HG03066 (cell line): ENCODE measurements around the gene ZNF460.
"Not testable (repeated sequence)": the region's sequence is repeated elsewhere in the genome, so short reads cannot be mapped to it uniquely, and the experiment has no call there.

Source experiments
- ATAC-seq: cut with Tn5 transposase; IDR thresholded peaks from one replicate; pipeline ENCODE4 v1.9.1; 2021; ENCODE audit warnings: low read depth; ENCODE audit not compliant: unreplicated experiment

Gene ZNF460

GRCh38 chr19:57280165-57280961, at the start of gene ZNF460:
TSS of gene ZNF460 (plus strand) at chr19:57280485. CDS start at chr19:57280807, 322 bp downstream.
- ATAC-seq = peak; percentile 77

DNA sequence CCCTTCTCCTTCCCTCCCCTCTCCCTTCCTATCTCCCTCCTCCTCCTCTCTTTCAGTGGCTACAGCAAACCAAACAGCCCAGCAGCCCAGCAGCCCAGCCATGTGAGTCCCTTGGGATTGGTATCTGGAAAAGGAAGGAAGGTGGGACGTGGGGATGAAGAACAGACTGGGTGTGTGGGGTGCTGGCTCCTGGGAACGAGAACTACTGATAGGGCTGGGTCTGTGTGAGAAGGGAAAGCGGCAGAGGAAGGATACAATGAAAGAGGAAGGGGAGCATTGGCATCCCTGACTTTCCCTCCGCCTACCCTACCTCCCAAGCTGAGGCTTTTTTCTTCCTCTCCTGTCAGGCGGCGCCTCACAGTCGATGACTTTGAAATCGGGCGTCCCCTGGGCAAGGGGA, 48.6 kb upstream of the ZNF460 start:
- no peak for ATAC-seq

- ATAC-seq = no peak
Observed at GRCh38 chr19:57233207-57233606, 47.1 kb upstream of the ZNF460 start.

DNA sequence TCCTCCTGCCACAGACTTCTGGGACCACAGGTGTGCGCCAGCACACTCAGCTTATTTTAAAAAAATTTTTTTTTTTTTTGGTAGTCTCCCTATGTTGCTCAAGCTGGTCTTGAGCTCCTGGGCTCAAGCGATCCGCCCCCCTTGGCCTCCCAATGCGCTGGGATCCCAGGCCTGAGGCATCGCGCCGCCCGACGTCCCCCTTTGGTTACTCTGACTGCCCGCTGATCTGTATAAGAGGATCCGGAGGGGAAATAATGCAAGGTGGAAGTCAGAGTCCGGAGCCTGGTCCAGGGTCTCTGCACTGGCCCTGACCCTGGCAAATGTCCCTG, 40.3 kb upstream of the ZNF460 start:
- ATAC-seq = peak; percentile 14

DNA sequence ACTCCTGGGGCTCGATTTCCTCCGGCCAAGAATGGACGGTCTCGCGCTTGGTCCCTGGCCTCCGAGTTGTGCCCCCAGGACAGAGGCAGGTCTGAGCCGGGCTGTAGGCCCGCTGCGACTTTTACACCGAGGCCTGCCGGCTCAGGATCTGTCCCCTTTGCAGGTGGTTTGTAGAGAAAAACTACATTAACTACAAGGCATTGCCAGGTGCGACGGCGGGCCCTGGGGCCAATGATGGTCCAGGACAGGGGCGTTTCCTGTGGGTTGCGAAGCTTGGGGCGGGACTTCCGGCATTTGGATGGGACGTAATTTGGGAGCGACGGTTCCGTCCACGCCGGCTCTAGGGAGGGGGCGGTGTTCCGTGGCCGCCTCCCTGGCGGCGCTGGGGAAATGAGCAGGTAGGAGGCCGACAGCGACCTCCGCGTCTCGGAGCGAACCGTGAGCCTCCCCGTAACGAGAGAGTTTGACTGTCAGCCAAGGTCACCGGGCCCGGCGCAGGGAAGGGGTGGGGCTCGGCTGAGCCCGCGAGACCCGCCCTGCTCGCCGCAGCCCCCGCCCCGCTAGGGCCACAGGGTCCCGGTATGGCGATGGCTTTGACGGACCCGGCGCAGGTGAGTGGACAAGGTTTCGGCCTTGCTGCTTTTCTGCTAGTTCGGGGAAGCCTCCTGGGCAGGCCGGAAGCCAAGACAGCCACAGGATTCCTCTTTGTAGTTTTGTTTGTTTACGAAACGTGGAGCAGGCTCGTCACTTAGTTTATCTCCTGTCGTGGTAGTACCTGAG, 39.8 kb upstream of the ZNF460 start, which contains the start of gene ZNF805:
ZNF805 (plus strand) TSS at position 322 of the 780 bp plus-strand sequence; CDS start at position 582, 260 bp downstream.
- peak; percentile 94 for ATAC-seq

DNA sequence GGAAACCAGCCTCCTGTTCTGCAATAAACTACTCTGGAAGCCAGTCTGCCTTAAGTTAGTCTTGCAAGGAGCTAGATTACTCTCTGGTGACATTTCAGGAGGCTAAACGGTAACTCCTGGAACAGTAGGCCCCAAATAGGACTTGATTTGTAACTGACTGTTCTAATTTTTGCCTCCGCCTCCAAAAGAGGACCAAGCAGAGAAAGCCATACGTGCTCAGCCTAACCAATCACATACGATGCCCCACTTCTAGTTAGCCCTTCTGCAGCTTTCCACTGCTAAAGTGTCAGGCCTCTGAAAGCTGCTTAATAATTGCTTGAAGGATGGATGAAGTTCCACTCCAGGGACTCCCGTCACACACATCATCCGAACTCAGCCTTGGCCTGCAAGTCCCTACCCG, 39.1 kb upstream of the ZNF460 start:
- ATAC-seq = no peak

DNA sequence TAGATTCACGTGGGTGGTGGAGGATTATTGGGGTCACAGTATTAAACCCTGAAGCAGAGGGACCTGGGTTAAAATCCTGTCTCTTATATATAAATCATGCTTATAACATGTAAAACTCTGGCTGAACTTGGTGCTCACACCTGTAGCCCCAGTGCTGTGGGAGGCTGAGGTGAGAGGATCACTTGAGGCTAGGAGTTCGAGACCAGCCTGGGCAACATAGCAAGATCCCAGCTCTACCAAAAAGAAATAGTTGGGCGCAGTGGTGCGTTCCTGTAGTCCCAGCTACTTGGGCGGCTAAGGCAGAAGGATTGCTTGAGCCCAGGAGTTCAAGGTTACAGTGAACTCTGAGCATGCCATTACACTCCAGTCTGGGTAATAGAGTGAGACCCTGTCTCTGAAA, 37.5 kb upstream of the ZNF460 start:
- ATAC-seq = no peak

- ATAC-seq = no peak
Observed at GRCh38 chr19:57244513-57244912, 35.8 kb upstream of the ZNF460 start.

- ATAC-seq = no peak
Observed at GRCh38 chr19:57245066-57245465, 35.2 kb upstream of the ZNF460 start.

DNA sequence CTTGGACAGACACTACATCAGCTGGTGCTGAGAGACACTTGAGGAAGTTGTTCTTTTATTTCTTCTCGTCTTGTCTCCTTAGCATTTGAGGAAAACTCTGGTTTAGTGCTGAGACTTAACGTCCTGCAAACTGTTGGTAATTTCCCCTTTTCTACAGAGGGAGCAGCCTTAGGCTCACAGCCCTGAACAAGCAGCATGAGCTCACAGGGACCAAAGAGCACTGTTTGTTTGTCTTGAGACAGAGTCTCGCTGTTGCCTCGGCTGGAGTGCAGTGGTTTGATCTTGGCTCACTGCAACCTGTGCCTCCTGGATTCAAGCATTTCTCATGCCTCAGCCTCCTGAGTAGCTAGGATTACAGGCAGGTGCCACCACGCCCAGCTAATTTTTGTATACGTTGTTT, 34.3 kb upstream of the ZNF460 start:
- no peak for ATAC-seq

DNA sequence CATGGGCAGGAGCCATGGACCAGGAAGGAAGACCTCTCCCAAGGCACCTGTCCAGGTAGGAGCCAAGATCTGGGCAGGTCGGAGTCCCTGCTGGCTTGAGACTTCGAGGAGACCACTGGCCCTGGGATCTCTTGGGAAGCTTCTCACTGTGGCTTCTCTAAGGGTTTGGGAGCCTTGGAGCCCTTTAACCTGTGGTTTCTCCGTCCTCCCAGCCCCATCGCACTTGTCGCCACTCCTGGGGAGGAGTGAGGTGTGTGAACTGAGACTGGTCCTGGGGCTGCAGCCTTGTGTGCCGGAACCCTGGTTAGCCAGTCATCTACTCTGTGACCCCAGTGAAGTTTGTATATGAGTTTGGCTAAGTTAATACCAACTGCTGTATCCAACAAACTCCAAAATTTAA, 31.6 kb upstream of the ZNF460 start:
- ATAC-seq = no peak

DNA sequence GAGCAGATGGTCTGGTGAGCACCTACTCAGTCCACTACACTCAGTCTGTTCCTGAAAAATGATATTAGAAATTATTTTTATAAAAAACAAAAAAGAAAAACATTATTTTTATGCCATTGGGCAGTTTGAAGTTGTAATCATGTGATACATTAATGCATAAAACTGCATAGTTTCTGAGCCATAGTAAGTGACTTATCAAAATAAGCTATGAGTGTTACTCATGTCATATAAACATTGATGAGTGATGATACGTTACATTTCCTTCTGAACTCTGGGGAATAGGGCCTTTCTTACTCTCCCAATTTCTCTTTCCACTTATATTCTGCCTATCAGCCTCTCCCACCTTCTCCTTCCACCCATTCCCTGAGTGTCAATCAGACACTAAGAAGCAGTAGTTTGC, 31.0 kb upstream of the ZNF460 start:
- no peak for ATAC-seq

GRCh38 chr19:57253767-57254166, 26.5 kb upstream of the ZNF460 start:
- not testable (repeated sequence) for ATAC-seq

DNA sequence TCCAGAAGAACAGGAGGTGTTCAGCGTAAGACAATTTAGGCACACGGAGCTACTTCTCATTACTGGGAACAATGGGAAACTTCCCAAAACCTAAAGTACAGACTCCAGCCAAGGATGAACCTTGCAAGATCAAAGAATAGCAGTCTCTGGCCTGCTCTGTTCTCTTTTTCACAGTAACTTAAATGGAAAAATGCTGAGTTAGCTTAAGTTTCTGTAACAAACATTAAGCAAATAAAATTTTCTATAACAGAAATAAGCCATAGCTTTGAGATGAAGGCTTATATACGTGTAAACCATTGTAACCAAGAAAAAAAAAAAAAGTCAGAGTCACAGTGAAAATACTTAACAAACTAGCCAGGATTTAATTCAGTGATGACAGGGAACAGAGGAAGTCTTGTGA, 18.2 kb upstream of the ZNF460 start:
- no peak for ATAC-seq

DNA sequence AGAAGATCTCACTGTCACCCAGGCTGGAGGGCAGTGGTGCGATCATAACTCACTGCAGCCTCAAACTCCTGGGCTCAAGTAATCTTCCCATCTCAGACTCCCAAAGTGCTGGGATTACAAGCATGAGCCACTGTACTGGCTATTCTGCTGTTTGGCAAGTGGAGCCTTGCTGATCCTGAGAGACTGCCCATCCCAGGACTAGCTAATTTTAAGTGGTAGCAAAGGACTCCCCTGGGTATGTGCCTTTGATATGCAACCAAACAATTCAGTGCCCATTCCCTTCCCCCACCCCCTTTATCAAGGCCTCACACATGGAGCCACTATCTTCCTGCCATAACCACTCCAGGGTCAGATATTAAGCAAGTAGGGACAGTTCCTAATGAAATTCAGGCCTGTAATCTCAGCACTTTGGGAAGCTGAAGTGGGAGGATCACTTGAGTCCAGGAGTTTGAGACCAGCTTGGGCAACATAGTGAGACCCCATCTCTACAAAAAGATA, 17.0 kb upstream of the ZNF460 start:
- ATAC-seq = no peak

DNA sequence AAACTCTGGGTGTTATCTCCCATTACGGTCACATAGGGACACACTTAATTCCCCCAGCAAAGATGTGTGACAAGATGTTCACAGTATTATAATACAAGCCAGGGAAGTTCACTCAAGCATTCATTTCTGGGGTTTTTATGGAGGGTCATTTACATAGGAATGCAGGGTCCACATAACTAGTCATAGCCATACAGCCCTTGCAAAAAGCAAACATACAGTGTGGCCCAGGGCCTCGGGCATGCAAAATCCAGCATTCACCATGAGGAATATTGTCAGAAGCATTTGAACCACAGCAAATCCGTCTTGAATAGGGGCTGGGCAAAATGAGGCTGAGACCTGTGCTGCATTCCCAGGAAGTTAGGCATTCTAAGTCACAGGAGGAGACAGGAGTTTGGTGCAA, 13.0 kb upstream of the ZNF460 start:
- ATAC-seq = no peak

GRCh38 chr19:57269515-57270250, 10.6 kb upstream of the ZNF460 start:
- no peak for ATAC-seq

- ATAC-seq = no peak
Observed at GRCh38 chr19:57271280-57271679, 9.0 kb upstream of the ZNF460 start.

GRCh38 chr19:57273014-57273413, 7.3 kb upstream of the ZNF460 start:
- ATAC-seq = no peak

DNA sequence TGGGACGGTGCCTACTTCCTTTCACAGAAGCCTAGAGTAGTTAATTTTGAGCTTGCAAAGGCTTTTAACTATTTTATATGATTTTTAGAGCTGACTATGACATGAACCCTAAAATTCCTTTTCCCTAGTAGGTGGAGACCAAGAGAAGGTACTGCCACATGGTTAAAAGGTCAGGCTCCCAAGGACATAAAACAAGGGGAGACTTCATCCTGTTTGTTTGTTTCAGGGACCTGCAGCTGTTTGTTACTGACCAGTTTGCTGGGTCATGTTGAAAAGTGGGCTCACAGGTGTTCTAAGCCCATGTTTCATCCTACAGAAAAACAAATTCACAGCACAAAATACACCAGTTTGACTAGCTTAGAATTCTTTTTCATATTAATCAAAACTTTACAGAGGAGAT, 3.9 kb upstream of the ZNF460 start:
- ATAC-seq = no peak

DNA sequence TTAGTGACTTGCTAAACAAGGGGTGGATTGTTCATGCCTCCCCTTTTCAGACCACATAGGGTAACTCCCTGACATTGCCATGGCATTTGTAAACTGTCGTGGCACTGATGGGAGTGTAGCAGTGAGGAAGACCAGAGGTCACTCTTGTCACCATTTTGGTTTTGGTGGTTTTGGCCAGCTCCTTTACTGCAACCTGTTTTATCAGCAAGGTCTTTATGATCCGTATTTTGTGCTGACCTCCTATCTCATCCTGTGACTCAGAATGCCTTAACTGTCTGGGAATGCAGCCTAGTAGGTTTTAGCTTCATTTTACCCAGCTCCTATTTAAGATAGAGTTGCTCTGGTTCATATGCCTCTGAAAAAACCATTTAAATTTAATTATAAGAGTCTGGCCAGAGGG, 1.8 kb upstream of the ZNF460 start:
- not testable (repeated sequence) for ATAC-seq
